Peyer's patch (tissue), 4 donors: ENCODE data around the gene PRDM13.

Experiments
- CTCF ChIP-seq, 6 experiments: fragments of 450-650 bp in 4 of 6; fragments of 200-600 bp in 2 of 6; sonication (generic) in 1 of 6; IDR thresholded peaks; one replicate each; pipeline ENCODE4 v1.5.1; 2017 to 2019; ENCODE audit warnings: antibody characterized with exemption in 6 of 6, mild to moderate bottlenecking in 3 of 6, moderate library complexity in 1 of 6
- POLR2A ChIP-seq, 2 donors: fragments of 450-650 bp; IDR thresholded peaks; one replicate each; pipeline ENCODE4 v1.5.1; 2017; ENCODE audit warnings: antibody characterized with exemption in 2 of 2, mild to moderate bottlenecking in 2 of 2, moderate library complexity in 2 of 2

- TF ChIP-seq CTCF (IDR thresholded peaks at IDR 0.05) (no peak), POLR2A (IDR thresholded peaks at IDR 0.05) (no peak)
Measured at GRCh38 chr6:99602520-99603420, 3.9 kb upstream of the PRDM13 start.
